Gastrocnemius medialis (tissue), 4 donors: ENCODE data around the gene CMTM2.

ENCODE experiments used
- CTCF ChIP-seq, 5 experiments: fragments of 450-650 bp in 3 of 5; fragments of 200-600 bp in 2 of 5; sonication (generic) in 2 of 5; IDR thresholded peaks in 4 of 5; conservative IDR thresholded peaks in 1 of 5; 1 replicate in 4 of 5; 2 replicates in 1 of 5; pipeline ENCODE4 v1.5.1; 2016 to 2019; ENCODE audit warnings: antibody characterized with exemption in 5 of 5, mild to moderate bottlenecking in 3 of 5, moderate library complexity in 3 of 5
- POLR2A ChIP-seq, 2 donors: fragments of 450-650 bp; IDR thresholded peaks; one replicate each; pipeline ENCODE4 v1.6.1; 2017; ENCODE audit warnings: antibody characterized with exemption in 2 of 2, mild to moderate bottlenecking in 2 of 2, moderate library complexity in 2 of 2

DNA sequence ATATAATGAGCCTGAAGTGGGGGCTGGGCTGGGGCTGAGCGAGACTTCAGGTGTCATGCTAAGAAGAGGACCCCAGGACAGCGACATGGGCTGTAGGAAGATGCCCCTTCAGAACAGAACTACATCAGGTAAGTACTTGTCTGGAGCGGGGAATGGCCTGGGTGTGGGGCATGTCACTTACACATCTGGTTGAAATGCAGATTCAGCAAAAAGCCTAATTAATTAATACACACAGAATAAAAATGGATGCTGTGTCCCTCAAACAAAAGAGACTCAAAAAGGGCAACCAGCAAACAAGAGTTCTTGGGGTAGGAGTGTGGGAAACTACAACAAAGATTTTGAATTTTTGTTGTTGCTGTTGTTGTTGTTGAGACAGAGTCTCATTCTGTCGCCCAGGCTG is 11.8 kb downstream of the CMTM2 start:
- TF ChIP-seq POLR2A (IDR thresholded peaks at IDR 0.05) (no peak), CTCF (IDR thresholded peaks at IDR 0.05 in 4 of 5, conservative IDR thresholded peaks at IDR 0.05 in 1 of 5) (no peak)
